H1 (cell line): Measurements from ENCODE around the gene TEK.

Experiments
- BCL11A ChIP-seq, 2 experiments: IDR thresholded peaks; one replicate each; pipeline ENCODE4 v1.6.1; 2011; ENCODE audit warnings: low read depth in 2 of 2, low read length in 2 of 2, mild to moderate bottlenecking in 2 of 2
- CEBPB ChIP-seq: IDR thresholded peaks from 2 replicates; pipeline ENCODE4 v1.6.1; 2012; ENCODE audit warnings: low read depth, low read length
- CHD2 ChIP-seq: IDR thresholded peaks from 2 replicates; pipeline ENCODE4 v1.6.1; 2012; ENCODE audit warnings: low read length, improper control_type of control experiment
- CTCF ChIP-seq, 3 experiments: IDR thresholded peaks; 1 replicate in 2 of 3; 2 replicates in 1 of 3; pipeline versions ENCODE4 v1.5.1 to v1.6.1; 2011; ENCODE audit warnings: low read length in 3 of 3, mild to moderate bottlenecking in 3 of 3, inconsistent platforms in 2 of 3, low read depth in 1 of 3, moderate library complexity in 1 of 3; ENCODE audit not compliant: insufficient read depth in 1 of 3; ENCODE audit errors: control extremely low read depth in 1 of 3
- EP300 ChIP-seq, 2 experiments: IDR thresholded peaks; 1 replicate in 1 of 2; 2 replicates in 1 of 2; pipeline ENCODE4 v1.6.1; 2011 to 2012; ENCODE audit warnings: low read depth in 2 of 2, low read length in 2 of 2, mild to moderate bottlenecking in 2 of 2, borderline replicate concordance in 1 of 2, inconsistent platforms in 1 of 2, moderate library complexity in 1 of 2
- KDM1A ChIP-seq: fragments of 200-600, 300-600 bp; sonication (generic); IDR thresholded peaks from 2 replicates; pipeline ENCODE4 v1.7.1; 2016; ENCODE audit warnings: mild to moderate bottlenecking, low read length, borderline replicate concordance
- POLR2AphosphoS5 ChIP-seq: IDR thresholded peaks from 2 replicates; pipeline ENCODE4 v1.6.1; 2011; ENCODE audit warnings: low read depth, low read length
- RAD21 ChIP-seq, 2 experiments: IDR thresholded peaks in 1 of 2; conservative IDR thresholded peaks in 1 of 2; 2 replicates each; pipeline ENCODE4 v1.6.1; 2011; ENCODE audit warnings: low read depth in 2 of 2, low read length in 2 of 2, improper control_type of control experiment in 1 of 2, inconsistent platforms in 1 of 2, mild to moderate bottlenecking in 1 of 2, moderate library complexity in 1 of 2
- SIX5 ChIP-seq: IDR thresholded peaks from 2 replicates; pipeline ENCODE4 v1.6.1; 2011; ENCODE audit warnings: mild to moderate bottlenecking, low read depth, low read length
- SP1 ChIP-seq: IDR thresholded peaks from 2 replicates; pipeline ENCODE4 v1.6.1; 2011; ENCODE audit warnings: low read depth, low read length
- TAF1 ChIP-seq: IDR thresholded peaks from 2 replicates; pipeline ENCODE4 v1.6.1; 2011; ENCODE audit warnings: mild to moderate bottlenecking, low read depth, low read length
- TF ChIP-seq, protein P1 (sequence below): IDR thresholded peaks from 2 replicates; pipeline ENCODE4 v1.6.1; 2012; ENCODE audit warnings: inconsistent platforms

DNA sequence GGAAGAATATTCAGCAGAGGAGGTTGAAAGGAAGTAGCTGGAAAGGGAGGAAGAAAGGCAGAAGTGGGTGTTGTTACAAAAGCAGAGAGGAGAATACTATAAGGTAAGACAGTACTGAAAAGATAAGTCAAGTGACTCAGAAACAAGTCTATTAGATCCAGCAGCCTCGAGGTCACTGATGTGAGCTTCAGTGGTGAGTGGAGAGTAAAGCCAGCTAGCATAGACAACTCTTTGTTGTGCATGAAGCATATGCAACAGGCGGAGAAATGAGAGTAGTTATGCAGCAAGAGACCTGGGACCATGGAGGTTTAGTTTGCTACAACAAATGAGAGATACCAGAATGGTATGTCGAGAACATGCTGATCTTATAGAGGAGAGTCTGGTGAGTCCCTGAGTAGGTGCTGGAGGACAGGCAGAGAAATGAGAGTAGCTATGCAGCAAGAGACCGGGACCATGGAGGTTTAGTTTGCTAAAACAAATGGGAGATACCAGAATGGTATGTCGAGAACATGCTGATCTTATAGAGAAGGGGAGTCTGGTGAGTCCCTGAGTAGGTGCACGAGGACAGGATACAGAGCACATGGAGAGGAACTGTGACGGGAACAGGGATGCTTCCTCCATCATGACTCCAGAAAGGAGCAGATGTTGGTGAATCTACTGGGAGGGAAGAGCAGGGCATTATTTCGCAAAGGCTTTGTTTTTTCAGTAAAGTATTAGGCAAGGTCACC lies 151.9 kb downstream of the TEK start:
- peak in 1 of 3 experiments; percentile 17; a peak in 1 of 4 replicates for TF ChIP-seq CTCF (IDR thresholded peaks at IDR 0.05; ENCODE audit: control extremely low read depth in 1 of 3, insufficient read depth in 1 of 3, low read depth in 1 of 3, low read length in 3 of 3)
- no peak for TF ChIP-seq SP1
- no peak for TF ChIP-seq TAF1
- no peak for TF ChIP-seq EP300 (IDR thresholded peaks at IDR 0.05; ENCODE audit: borderline replicate concordance in 1 of 2, low read depth in 2 of 2, low read length in 2 of 2)
- no peak for TF ChIP-seq CHD2
- no peak for TF ChIP-seq BCL11A (IDR thresholded peaks at IDR 0.05; ENCODE audit: low read depth in 2 of 2, low read length in 2 of 2)
- no peak for TF ChIP-seq KDM1A
- no peak for TF ChIP-seq RAD21 (IDR thresholded peaks at IDR 0.05 in 1 of 2, conservative IDR thresholded peaks at IDR 0.05 in 1 of 2; ENCODE audit: low read depth in 2 of 2, low read length in 2 of 2)
- TF ChIP-seq POLR2AphosphoS5 = no peak
- TF ChIP-seq, protein P1, sequence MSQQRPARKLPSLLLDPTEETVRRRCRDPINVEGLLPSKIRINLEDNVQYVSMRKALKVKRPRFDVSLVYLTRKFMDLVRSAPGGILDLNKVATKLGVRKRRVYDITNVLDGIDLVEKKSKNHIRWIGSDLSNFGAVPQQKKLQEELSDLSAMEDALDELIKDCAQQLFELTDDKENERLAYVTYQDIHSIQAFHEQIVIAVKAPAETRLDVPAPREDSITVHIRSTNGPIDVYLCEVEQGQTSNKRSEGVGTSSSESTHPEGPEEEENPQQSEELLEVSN = no peak
- TF ChIP-seq SIX5 = no peak
- no peak for TF ChIP-seq CEBPB
